ENCODE data around the gene SSR4. TPM values are rescaled to one million over a fixed set of nuclear protein-coding genes. Genes with fewer than 3 reads are reported as not detected.

The SSR4 gene
- total and polyA plus RNA-seq, 10 of the 15 experiments (the other 5 are each of a cell fraction or from before 2014, with no cell fraction given), result 151 to 521 (median 310) TPM

GRCh38 chrX:153783378-153784013, 11.0 kb upstream of the SSR4 start:
- FAIRE-seq (no peak), ATAC-seq (no peak), DNase-seq (ENCODE audit: low read depth, low spot score) (no peak)
- H3K9me3 ChIP-seq (replicated peaks; ENCODE audit: control insufficient read depth, insufficient read depth, low read length), result no peaks in the 10 kb centered on the region; the same call in 2 of the 3 replicates
- H4K20me1 ChIP-seq (ENCODE audit: control insufficient read depth, insufficient read depth), result no peaks in the 10 kb centered on the region
- H3K4me1 ChIP-seq (ENCODE audit: control insufficient read depth, insufficient read depth, low read length), result no peaks in the 10 kb centered on the region
- no peak overlapping the region for H2AFZ ChIP-seq (ENCODE audit: control insufficient read depth, low read depth, low read length)
- in situ Hi-C loops (cut with MboI) (loop anchor here (10.0 kb wide), 1 partner anchor 49 kb away; no protein-coding TSS in a partner anchor), intact Hi-C loops (cut with micrococcal nuclease; ENCODE audit: unreplicated experiment) (no loop called here)
- ChIA-PET POLR2A (no interaction called here), CTCF (no interaction called here), RAD21 (ENCODE audit: unreplicated experiment) (no interaction called here), SMC1A (ENCODE audit: uncharacterized antibody, unreplicated experiment) (no interaction called here)
- no peak overlapping the region for H3K9ac ChIP-seq (ENCODE audit: control insufficient read depth, insufficient read depth, low read length)
- H3K4me2 ChIP-seq (ENCODE audit: control insufficient read depth, insufficient read depth), result no peak overlapping the region
- H3K27ac ChIP-seq (ENCODE audit: control insufficient read depth, insufficient read depth), result no peak overlapping the region
- H3K27me3 ChIP-seq (replicated peaks in 1 of 2; ENCODE audit: control insufficient read depth in 2 of 2, insufficient read depth in 2 of 2, low read length in 1 of 2), result no peaks in the 10 kb centered on the region
- H3K36me3 ChIP-seq (ENCODE audit: control insufficient read depth in 2 of 2, insufficient read depth in 2 of 2, low read length in 1 of 2), result peaks cover 3% of the 10 kb centered on the region in 2 experiments; a peak in 3 of 4 replicates
- WGBS (ENCODE audit: insufficient coverage, insufficient replicate concordance, low lambda C conversion rate, missing lambda C conversion rate), result 74% methylated on average over 23 of the region's 24 CpGs
- no TSS peak for BruUV-seq (replicated peaks)
- H3K79me2 ChIP-seq (ENCODE audit: control insufficient read depth, insufficient read depth, low read length), result no peaks in the 10 kb centered on the region
- no peak for TF ChIP-seq CBFB (IDR thresholded peaks at IDR 0.05; ENCODE audit: low read depth)
- no peak for TF ChIP-seq LARP7 (IDR thresholded peaks at IDR 0.05)
- no peak for TF ChIP-seq CREM (IDR thresholded peaks at IDR 0.05; ENCODE audit: low read depth)
- TF ChIP-seq BACH1 (IDR thresholded peaks at IDR 0.05; ENCODE audit: borderline replicate concordance), result no peak
- no peak for TF ChIP-seq TAF1 (IDR thresholded peaks at IDR 0.05; ENCODE audit: borderline replicate concordance, low read depth, low read length)
- no peak overlapping the region for H3K4me3 ChIP-seq

DNA sequence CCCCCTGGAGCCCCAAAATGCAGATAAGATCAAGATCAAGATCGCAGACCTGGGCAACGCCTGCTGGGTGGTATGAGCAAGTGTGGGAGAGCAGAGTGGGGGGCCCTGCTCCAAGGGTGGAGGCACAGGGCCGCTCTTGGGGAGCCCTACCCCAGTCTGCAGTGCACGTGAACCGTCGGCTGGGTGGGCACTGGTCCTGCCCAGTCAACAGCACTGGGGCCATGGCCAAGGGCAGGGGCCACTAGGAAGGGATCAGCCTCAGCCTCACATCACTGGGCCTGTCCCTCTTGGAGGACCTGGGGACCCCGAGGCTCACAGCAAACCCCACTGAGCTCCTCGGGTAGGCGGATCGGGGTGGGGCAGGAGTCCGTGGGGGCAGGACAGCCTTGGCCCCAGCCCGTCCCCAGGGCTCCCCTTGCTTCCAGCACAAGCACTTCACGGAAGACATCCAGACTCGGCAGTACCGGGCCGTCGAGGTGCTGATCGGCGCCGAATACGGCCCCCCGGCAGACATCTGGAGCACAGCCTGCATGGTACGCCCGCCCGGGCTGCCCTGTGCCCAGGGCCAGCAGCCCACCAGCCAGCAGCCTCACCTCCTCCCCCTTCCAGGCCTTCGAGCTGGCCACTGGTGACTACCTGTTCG, 10.0 kb upstream of the SSR4 start:
- no peak for ATAC-seq
- Histone ChIP-seq H3K27ac (ENCODE audit: control insufficient read depth, insufficient read depth) (no peak overlapping the region), H3K9me3 (replicated peaks; ENCODE audit: control insufficient read depth, insufficient read depth, low read length) (no peaks in the 10 kb centered on the region; the same call in 2 of the 3 replicates), H3K9ac (ENCODE audit: control insufficient read depth, insufficient read depth, low read length) (no peak overlapping the region), H3K79me2 (ENCODE audit: control insufficient read depth, insufficient read depth, low read length) (no peaks in the 10 kb centered on the region), H3K4me1 (ENCODE audit: control insufficient read depth, insufficient read depth, low read length) (no peaks in the 10 kb centered on the region), H3K27me3 (replicated peaks in 1 of 2; ENCODE audit: control insufficient read depth in 2 of 2, insufficient read depth in 2 of 2, low read length in 1 of 2) (no peaks in the 10 kb centered on the region), H3K4me2 (ENCODE audit: control insufficient read depth, insufficient read depth) (no peak overlapping the region), H2AFZ (ENCODE audit: control insufficient read depth, low read depth, low read length) (no peak overlapping the region), H4K20me1 (ENCODE audit: control insufficient read depth, insufficient read depth) (no peaks in the 10 kb centered on the region), H3K36me3 (ENCODE audit: control insufficient read depth in 2 of 2, insufficient read depth in 2 of 2, low read length in 1 of 2) (peaks cover 3% of the 10 kb centered on the region in 2 experiments; a peak in 3 of 4 replicates), H3K4me3 (no peak overlapping the region)
- ChIA-PET RAD21 (ENCODE audit: unreplicated experiment) (no interaction called here), POLR2A (no interaction called here), SMC1A (ENCODE audit: uncharacterized antibody, unreplicated experiment) (no interaction called here), CTCF (no interaction called here)
- in situ Hi-C loops (cut with MboI) (loop anchor here (10.0 kb wide), 1 partner anchor 50 kb away; no protein-coding TSS in a partner anchor), intact Hi-C loops (cut with micrococcal nuclease; ENCODE audit: unreplicated experiment) (no loop called here)
- FAIRE-seq, result no peak
- BruUV-seq (replicated peaks), result no TSS peak
- WGBS (ENCODE audit: insufficient coverage, insufficient replicate concordance, low lambda C conversion rate, missing lambda C conversion rate), result 82% methylated on average over 27 of the region's 27 CpGs
- DNase-seq (ENCODE audit: low read depth, low spot score), result no peak
- no peak for TF ChIP-seq KLF5 (IDR thresholded peaks at IDR 0.05; ENCODE audit: partially characterized antibody)
- no peak for TF ChIP-seq POLR2A (IDR thresholded peaks at IDR 0.05; ENCODE audit: low read depth, low read length)
- no peak for TF ChIP-seq POLR2AphosphoS5 (IDR thresholded peaks at IDR 0.05; ENCODE audit: low read length)
- no peak for TF ChIP-seq TCF12 (IDR thresholded peaks at IDR 0.05; ENCODE audit: low read depth, low read length)
- TF ChIP-seq TARDBP (IDR thresholded peaks at IDR 0.05; ENCODE audit: borderline replicate concordance), result no peak
- TF ChIP-seq SIX5 (IDR thresholded peaks at IDR 0.05; ENCODE audit: low read depth, low read length, severe bottlenecking), result no peak
- no peak for TF ChIP-seq MYB (IDR thresholded peaks at IDR 0.05; ENCODE audit: borderline replicate concordance, low read depth, low read length)
- TF ChIP-seq, protein P1, sequence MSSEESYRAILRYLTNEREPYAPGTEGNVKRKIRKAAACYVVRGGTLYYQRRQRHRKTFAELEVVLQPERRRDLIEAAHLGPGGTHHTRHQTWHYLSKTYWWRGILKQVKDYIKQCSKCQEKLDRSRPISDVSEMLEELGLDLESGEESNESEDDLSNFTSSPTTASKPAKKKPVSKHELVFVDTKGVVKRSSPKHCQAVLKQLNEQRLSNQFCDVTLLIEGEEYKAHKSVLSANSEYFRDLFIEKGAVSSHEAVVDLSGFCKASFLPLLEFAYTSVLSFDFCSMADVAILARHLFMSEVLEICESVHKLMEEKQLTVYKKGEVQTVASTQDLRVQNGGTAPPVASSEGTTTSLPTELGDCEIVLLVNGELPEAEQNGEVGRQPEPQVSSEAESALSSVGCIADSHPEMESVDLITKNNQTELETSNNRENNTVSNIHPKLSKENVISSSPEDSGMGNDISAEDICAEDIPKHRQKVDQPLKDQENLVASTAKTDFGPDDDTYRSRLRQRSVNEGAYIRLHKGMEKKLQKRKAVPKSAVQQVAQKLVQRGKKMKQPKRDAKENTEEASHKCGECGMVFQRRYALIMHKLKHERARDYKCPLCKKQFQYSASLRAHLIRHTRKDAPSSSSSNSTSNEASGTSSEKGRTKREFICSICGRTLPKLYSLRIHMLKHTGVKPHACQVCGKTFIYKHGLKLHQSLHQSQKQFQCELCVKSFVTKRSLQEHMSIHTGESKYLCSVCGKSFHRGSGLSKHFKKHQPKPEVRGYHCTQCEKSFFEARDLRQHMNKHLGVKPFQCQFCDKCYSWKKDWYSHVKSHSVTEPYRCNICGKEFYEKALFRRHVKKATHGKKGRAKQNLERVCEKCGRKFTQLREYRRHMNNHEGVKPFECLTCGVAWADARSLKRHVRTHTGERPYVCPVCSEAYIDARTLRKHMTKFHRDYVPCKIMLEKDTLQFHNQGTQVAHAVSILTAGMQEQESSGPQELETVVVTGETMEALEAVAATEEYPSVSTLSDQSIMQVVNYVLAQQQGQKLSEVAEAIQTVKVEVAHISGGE (CRISPR knock-in tag; IDR thresholded peaks at IDR 0.05), result no peak
- no peak for TF ChIP-seq PAX8 (IDR thresholded peaks at IDR 0.05)

Measured in GM12878 (cell line).